Measurements from ENCODE around the gene UBE2D2.

Gene UBE2D2

DNA sequence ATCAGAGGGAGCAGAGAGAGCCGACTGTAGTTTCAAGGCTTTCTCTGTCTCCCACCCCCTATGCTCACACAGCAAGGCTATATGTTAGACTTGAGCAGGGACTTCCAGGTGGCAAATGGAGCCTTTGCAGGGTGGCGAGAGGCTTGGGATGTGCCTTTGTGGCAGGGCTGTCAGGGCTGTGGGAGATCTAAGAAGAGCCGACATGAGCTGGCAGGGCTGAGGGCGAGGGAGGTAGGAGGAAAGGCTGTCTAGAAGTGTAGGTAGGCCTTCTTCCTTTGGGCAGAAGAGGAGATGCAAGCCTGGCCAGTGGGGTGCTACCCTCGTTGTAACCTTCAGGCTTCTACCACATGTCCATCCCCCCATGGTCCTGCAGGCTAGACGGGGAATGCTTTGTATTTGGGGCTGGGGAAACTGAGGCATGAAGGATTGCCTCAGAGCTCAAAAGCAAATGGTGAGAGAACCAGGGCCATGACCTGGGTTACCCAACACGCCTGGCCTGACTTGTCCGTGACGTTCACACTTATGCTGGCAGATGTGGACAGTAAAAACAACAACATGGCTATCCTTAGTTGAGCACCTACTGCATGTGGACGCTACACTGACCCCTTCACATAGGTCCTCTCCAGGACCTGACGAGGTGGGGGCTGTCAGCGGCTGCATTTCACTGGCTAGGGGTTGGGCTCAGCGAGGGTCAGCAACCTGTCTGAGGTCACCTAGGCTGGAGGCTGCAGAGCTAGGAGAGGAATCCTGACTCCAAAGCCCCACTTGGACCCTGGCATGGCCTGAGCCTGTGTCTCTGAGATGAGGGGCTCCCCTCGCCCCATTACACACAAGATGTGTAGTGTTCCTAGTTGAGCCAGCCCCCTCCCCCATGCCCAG is 102.3 kb downstream of the UBE2D2 start:
- no peak for DNase-seq

DNA sequence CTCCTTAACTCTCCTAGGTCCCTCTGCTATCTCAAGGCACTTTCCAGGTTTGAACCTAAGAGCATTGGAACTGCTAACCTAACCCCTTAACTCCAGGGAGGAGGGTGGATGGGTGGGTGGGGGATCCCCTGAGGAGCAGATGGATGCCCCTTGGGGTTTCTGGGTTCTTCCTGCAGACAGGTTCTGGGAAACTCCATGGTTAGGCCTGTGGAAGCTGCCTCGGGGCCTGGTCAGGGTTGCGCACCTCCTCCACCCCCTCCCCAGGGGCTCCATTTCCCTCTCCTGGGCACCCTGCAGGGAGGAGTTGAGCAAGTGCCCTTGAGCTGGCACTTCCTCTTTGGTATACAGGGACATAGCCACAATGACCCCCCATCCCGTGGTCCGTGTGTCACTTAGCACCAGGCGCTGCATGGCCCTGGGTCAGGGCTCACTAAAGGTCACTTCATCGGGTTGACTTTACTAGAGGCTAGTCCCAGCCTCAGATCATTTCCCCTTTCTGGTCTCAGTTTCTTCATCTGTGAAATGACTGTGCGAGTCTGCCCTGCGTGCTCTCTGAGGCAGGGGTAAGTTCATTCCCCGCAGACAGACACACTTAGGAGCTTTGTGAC is 103.1 kb downstream of the UBE2D2 start:
- no peak for DNase-seq

DNA sequence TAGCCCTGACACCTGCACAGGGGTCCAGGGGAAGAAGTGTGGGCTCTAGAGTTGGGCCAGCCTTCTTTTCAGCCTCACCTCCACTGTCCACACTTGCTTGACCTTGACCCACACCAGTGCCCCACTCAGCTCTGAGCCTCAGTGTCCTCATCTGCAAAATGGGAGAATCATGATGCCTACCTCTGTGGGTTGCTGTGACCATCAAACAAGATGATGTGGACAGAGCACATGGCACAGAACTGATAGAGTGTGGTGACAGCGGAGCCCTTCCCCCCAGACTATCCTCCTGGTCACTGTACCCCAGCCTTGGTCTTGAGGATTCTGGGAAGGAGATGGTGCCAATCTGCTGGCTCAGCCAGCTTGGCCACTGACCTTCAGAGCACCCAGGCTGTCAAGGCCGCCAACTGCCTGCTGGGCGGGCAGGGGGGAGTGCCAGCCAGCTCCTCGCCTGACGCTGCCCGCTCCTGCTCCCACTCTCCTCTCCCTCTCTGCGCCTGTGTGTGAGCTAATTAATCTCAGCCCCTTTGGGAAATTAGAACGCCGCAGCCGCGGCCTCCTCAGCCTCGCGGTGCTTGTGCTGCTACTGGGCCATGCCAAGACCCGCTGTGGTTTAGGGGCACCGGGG is 103.7 kb downstream of the UBE2D2 start:
- no peak for DNase-seq

DNA sequence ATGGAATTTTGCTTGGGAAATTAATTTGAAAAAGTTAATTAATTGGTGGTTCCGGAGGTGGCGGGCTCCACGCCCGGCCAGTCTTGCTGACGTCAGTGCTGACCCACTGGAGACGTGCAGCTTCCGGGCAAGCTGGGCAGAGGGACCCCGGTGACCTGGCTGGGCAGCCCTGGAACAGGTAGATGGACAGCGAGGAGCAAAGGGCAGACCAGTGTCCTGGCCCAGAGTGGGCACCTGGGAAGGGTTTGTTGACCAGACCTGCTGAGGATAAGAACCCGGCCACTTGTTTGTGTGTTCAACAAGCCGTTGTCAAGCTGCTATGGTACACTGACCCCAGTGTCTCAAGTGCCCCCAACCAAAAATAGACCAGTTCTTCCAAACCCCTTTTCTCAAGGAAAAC is 104.5 kb downstream of the UBE2D2 start:
- DNase-seq = no peak

DNA sequence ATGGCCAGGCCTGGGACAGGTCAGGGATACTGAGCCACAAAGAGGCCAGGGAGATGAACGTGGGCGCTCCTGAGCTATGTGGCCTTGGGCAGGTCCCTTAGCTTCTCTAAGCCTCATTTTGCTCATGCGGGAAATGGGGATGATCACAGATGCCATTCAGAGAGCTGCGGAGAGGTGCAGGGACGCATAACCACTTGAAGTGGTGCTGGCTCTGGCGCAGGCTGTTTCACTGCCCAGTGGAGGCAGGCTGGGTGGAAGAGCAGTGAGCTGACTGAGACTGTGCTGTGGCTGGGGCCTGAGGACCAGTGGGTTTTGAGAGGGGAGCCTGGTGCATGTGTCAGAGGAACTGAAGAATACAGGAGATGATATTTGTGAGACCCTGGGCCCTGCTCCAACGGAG is 105.4 kb downstream of the UBE2D2 start:
- no peak for DNase-seq

DNA sequence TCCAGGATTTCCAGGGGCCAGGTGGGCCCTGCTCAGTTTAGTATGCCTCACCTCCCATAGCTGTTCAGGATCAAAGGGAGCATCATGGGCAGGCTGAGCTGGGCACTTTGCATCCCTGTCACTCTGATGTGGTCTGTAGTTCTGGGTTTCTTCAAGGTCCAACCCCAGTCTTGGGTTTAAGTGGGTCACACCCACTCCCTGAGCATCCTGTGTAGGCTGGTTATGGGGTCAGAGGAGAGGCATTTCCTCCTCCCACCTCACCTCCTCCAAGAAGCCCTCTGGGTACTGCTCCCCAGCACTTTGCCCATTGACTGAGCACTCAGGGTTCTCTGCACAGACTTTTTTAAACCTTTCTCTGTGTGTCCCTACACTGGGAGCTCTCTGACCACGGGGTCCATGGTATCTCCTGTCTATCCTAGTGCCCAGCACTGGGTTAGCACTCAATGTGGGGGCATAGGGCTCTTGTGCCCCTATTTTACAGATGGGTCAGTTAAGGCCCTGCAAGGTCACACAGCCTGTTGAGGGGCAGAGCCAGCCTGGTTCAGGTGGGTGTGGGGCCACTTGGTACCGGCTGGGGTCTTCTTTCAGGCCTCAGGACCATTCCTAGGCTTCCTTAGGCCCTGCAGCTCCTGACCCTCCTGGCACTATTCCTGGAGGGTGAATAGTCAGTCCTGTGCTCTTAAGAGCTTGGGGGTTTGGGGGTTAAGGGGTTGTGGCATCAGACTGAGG is 106.0 kb downstream of the UBE2D2 start:
- no peak for DNase-seq

DNA sequence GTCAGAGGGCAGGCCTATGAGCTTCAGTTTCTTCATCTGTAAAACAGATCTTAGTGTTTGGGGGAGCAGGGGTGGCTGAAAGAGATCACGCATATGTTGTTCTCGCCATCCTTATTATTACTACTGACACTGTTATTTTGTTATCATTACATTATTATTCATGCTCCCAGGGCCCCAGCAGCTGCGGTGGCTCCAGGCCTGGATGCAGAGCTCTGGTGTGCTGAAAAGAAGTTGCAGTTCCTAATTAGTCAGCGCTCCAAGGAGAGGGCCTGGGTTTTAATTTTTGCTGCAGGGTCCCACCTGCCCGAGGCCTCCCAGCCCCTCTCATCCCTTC is 106.6 kb downstream of the UBE2D2 start:
- no peak for DNase-seq

DNA sequence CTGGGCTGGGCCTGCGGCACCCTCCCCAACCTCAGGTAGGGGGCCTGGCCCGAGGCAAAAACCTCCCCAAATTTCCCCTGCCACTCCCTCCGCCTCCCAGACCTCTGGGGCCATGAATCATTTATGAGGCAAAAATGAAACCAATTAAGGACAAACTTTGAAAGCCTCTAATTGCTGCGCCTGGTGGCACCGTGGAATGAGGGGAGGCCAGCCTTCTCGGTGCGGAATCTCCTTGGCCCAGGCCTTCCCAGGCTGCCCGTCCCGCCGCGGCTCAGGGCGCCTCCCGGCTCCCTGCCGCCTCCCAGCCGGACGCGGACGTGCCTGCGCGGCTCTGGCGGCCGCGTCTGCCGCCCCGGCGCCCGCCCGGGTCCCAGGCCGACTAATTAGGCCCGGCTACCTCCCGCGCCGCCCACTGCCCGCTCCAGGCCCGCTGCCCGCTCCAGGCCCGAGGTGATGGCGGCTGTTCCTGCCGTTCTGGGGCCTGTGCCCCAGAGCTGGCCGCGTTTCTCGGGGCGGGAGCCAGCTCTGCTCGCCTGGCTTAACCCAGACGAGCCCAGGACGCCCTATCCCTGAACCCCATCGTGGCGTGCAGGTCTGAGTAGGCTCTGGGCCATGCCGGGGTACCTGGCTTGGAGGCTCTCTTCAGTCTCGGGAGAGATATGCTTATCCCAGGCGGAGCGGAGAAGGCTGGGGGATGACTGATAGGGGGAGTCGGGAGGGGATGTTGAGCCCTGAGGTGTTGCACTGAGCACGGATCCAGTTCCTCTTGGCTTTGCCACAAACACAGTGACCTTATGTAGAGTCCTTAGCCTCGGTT is 107.1 kb downstream of the UBE2D2 start:
- no peak for DNase-seq

DNA sequence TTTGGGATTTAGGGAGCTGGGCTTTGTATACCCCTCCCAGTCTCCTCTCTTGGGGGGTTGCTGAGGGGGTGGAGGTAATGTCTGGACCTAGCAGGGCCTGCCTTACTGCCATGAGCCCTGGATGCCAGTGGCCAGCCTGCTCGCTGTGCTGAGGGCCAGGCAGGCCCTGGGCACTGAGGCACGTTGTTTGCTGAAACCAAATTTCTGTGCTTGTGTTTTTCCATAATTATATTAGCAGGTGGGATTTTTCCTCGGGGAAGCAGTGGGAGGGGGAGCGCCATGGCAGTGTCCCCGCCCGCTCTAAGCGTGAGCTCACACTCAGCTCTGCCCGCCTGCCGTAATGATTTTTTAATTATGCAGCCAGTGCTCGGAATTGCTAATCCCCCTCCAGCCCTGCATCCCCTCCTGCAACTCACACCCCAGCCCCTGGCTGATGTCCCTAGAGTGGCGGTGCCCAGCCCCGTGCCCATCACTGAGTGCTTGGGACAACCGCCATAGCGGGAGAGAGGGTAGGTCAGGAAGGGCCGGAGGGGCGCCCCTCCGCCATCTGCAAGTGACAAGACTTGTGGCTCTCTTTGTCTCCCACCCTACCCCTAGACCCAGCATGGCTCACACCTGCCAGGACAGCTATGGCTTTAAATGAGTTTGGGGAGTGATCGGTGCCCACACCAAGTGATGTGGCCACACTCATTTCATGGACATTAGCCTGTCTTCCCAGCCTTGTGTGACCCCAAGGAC is 108.0 kb downstream of the UBE2D2 start:
- DNase-seq = no peak

DNA sequence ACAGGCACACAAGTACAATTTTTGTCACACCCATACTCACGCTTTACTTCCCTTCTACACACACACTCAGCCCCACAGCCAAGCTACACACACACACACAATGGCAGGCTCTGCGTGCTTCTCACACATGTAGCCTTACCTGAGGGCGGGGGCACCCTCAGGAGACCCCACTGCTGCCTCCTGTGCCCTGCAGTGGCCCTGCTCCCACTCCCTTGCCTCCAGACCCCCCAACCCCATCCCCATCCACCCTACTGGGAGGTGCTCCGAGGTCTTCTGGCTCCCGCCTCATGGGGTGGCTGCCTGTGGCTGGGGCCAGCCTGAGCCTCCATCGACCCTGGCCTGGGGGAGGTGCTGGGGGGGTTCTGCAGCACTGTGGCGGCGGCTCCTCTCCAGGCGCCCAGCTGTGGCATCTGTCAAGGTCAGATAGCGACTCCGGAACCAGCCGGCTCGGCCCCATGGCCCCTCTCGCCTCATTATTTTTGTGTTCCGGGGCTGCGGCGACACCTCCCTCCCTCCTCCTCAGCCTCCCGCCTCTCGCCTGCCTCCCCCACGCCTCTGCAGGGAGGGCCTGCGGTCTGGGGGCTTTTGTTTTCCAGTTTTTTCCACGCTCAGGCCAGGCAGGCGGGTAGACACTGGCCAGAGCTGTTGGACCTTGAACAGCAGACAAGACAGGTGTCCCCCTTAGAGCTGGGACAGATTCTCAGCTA is 108.7 kb downstream of the UBE2D2 start:
- DNase-seq = no peak

DNA sequence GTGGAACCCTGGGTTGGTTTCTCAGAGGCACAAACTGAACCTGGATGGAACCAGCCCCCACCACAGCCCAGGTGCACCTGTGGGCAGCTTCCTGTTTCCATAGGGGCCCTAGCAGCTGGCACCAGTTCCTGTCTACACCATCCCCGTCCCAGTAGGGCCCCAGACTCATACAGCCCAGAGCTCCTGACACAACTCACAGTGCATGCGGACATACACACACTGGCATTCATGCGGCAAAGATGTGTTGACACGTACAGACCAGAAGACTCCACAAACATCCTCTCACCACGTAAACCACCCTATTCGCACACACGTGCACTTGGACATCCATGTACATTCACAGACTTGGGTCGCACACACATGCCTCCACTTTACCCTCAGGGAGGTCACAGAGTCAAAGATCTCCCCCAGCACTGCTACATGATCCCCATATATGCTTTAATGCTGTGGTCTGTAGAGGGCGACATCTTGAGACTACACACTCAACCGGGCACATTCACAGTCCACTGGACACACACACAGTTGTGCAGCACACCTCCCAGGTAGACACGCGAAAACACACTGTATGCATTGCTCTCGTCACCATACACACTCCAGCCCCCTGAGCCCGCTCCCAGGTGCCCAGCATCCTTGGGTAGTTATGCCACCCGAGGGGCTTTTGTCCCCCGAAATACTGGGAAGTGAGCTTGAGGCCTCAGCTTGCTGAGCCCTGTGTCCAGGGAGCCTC is 109.4 kb downstream of the UBE2D2 start:
- DNase-seq = no peak

DNA sequence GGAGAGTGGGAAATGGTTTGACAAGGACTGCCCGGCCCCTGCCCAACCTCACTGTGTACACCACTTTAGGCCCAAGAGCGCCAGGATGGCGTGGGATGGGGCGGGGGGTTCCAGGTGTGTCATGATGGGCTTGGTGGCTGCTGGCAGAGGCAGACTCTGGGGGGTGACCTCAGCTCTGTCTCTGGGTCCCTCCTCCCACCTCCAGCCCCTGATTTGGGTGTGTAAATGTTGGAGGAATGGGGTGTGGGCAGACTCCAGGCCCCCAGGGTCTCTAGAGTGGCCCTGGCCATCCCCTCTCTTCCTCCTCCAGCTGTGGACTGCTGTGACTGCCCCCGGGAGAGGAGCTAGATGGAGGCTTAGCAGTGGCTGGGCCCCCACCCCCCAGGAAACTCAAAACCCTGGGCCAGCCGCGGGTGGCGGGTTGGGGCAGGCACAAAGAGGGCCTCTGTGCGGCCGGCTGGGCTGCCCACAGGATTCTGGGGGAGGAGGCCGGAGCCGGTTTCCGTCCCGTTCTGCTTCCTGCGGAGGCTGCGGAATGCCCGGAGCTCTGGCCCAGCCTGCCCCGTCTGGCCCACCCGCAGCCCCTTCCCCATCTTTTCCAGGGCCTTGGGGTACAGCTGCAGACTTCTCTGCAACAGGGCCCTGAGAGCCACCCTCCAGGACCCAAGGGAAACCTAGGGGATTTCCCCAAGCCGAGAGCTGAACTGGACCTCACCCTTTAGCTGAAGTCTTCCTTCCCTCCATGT is 110.1 kb downstream of the UBE2D2 start:
- no peak for DNase-seq

DNA sequence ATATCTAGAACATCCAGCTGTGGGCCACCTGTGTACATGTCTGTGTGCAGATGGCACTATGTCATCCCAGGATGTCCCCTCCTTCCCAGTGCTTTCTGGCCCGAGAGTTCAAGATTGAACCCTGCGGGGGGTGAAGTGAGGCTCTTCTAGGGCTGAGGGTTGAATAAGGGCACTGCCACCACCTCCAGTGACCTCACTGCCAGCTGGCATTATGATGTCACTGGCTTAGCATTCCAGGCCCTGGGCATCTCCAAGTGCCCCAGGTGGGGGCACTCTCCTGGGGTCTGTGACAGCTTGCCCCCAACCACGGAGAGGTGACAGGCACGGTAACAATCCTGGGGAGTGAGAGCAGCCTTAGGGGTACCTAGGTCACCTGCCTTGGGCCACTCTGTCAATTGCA is 114.1 kb downstream of the UBE2D2 start:
- no peak for DNase-seq

DNA sequence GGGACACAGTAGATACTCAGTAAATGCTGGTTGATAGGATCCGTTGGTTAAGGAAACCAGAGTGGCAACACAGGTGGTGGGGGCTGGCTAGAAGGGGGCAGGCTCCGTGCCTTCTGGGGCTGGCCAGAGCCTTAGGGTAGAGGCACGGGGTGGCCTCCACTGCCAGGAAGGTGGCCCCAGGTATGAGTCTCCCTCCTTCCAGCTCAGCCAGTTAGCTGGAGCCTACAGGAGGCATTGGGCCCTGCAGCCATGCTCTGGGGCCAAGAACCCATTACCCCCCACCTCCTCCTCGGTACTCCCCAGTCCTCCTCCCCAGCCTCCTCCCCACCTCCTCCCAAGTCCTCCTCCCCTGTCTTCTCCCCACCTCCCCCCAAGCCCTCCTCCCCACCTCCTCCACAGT is 114.7 kb downstream of the UBE2D2 start:
- no peak for DNase-seq

DNA sequence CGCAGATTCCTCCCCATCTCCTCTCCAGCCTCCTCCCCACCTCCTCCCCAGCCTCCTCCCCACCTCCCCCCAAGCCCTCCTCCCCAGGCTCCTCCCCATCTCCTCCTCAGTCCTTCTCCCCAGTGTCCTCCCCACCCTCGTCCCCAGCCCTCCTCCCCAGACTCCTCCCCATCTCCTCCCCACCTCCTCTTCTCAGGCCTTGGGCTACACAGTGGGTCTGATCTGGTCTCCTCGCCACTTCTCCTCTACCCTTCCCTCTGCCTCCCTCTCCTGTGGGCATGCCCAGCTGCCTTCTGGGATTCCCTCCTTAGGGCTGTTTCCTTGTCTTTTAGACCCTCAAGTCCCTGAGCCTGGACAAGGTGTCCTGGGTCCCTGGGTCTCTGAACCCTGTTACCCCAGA is 115.3 kb downstream of the UBE2D2 start:
- DNase-seq = no peak

DNA sequence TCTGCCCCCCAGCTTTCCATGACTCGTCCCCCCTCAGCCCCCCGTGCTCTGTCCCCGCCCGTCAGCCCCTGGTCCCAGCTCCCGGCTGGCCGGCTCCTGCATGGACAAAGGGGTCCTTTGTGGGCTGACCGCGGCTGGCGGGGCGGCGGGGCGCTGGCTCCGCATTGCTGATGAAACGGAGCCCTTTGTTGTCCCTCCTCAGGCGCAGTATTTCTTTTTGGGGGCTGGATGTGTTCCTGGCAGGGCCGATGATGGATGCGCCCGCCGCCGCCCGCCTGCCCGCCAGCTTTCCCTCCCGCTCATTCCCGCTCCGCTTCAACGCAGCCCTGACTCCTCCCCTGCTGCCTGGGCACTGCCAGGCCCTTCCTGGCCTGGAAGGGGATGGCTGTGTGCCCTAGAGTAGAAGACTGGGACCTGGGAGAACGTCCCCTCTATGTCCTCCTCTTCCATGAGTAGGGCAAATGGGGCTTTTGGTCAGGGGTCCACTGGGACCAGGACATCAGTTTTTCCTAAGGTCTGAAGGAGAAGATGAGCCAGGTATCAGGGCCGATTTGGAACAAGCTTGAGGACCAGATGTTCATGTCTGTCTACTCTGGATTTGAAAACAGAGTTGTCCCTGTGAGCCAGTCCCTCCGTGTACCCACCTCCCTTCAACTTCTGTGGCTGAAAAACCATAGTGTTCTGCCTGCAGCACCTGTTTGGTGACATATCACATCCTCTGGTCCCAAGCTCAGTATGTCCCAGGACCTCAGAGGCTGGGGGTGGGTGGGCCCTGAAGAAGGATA is 116.0 kb downstream of the UBE2D2 start:
- no peak for DNase-seq
